Aortic smooth muscle cell (primary cell): ENCODE measurements around the gene PLPPR1. TPM values are rescaled to one million over a fixed set of nuclear protein-coding genes. Genes with fewer than 3 reads are reported as not detected.

Experiments
- total RNA-seq: library from RNA; depleted of rRNA; stranded (reverse); fragments of >200 nt; gene quantifications from 2 replicates; pipeline ENCODE4 v1.2.3, GENCODE V29; 2014

The PLPPR1 gene
- not detected in 2 replicates for total RNA-seq

DNA sequence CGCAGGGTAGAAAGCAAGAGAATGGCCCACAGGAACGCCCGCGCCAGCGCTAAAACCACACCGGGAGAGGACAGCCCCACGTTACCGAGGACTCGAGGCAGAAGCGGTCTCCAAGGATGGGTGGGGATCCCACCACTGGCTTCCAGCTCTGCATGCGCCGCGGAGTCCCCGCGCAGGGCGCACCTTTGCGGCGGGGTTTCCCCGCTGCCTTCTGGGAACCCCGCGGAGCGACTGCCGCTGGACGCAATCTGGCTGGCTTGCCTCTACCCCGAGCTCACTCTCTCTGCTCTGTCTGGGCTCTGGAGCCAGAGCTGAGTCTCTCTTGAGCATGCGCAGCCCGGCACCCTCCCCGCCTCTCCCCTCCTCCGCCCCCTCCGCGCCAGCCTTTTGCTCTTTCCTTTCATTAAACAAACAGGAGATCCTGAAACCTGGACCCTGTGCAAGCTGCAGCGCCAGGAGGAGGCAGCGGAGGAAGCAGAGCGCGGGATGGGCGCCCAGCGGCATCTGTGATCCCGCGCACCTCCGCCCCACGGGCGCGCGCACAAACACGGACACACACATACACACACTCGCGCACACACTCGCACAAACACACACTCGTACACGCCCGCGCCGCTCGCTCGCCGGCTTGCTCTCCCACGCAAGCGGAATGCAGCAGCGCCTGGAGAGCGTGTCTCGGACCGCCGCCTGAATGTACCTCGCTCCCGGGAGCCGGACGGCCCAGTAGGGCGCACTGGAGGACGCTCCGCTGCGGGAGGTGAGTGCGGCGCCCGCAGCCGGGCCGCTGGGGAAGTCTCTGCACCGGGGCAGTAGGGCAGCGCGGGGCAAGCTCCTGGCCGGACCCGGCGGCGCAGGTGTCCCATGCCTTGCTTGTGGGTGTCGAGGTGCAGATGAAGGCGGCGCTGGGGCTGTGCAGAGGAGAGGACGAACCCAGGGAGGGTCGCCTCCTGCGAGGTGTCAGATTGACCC lies at the start of gene PLPPR1:
PLPPR1 (plus strand) TSS at position 382 of the 969 bp plus-strand sequence.

